Measurements from ENCODE around the gene DPP6.

DPP6 gene

DNA sequence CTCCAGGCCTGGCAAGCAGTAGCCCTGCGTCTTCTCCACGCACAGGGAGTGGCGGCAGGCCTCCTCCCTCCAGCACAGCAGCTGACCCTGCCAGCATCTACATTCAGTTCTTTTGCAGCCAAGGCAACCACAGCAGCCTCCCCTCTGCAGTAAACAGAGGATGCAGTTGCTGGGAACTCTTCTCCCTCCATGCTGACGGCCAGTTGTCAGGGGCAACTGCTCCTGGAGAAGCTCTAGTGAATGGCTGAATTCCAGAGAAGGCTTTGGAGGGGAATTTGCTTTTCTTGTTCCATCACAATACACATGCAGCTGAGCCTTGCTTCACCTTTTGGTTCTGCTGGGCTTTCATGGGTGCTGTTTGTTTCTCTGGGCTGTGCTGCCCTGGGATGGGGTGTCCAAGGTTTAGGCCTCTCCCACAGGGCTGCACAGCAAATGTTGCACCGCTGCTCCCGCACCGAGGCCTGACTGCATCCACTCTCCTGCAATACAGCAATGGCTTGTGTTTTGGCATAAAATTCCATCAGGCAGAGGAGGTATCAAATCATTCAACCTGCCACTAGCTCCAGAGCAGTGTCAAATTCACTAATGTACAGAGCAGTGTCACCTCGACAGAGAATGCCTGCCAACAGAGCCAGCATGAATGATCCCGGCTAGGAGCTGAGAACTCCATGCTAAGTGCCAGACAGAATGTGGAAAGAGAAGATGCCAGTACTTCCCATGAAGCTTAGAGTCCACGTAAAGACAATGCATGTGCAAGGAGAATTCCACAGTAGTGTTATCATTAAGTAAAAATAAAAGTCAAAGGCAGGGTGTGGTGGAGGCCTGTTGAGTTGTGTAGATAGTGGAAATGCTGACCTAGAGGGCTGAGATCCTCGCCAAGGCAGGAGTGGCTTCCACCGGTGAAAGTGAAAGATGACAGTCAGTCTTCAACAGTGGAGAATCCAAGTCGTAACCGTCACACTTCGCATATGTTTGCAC, 399.6 kb downstream of the DPP6 start:
- no peak for DNase-seq (ENCODE audit: low read depth)

- no peak for DNase-seq (ENCODE audit: low read depth)
These were observed 411.6 kb downstream of the DPP6 start for GRCh38 chr7:154463794-154464193.

DNA sequence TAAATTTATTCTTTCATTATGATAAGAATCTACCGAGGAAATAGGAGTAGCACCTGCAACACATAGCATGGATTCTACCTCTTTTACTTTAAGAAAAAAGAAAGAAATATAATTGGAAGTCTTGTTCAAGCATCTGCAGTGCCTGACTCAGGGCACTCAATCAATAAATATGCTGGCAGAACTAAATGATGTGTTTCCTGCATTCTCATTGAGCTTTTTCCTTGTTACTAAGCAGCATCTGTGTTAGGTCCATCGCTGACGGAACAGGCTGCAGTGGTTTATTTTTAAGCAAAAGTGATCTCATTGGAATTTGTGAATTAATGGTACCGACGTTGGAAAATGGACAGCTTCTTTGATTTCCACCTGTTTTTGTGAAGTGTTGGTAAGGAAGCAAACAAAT, 417.5 kb downstream of the DPP6 start:
- DNase-seq (ENCODE audit: low read depth): no peak

GRCh38 chr7:154472343-154472742, 420.1 kb downstream of the DPP6 start:
- DNase-seq (ENCODE audit: low read depth): no peak

DNA sequence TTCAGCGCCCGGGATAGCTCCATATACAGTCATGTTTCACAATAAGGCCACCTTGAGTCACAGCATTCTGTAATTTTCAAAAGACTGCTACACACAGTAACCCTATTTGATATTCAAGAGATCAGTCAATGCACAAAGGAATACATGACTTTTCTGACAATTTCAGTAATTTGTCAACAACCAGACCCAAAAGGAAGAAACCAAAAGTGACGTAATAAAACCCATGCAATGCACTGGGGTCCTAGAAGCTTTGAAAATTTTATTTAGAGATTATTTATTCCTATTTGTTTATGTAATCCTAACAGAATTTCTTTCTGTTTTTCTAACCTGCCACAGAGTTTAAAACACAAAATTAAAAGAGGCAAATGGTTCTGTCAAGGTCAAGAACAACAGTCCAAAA, 421.2 kb downstream of the DPP6 start:
- DNase-seq (ENCODE audit: low read depth): no peak

GRCh38 chr7:154474903-154475520, 422.8 kb downstream of the DPP6 start:
- DNase-seq (ENCODE audit: low read depth): no peak

DNA sequence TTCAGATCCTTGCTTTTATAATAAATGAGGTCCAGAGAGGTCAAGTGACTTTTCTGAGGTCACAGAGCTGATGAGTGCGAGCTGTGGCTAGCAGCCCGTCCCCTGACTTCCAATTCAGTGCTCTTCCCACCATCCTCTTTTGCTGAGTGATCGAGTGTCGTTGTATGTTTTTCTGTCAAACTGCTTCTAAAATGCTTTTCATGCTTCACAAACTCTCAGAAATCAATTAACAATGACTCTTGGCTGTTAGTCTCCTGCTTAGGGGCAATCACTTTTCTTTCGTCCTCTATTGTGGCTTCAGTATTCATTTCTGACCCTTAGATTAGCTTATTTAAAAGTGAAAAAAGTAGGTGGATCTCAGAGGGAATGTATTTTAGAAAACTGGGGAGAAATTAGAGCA, 423.7 kb downstream of the DPP6 start:
- DNase-seq (ENCODE audit: low read depth): no peak

- DNase-seq (ENCODE audit: low read depth): no peak
These were observed 428.6 kb downstream of the DPP6 start for GRCh38 chr7:154480817-154481216.

DNA sequence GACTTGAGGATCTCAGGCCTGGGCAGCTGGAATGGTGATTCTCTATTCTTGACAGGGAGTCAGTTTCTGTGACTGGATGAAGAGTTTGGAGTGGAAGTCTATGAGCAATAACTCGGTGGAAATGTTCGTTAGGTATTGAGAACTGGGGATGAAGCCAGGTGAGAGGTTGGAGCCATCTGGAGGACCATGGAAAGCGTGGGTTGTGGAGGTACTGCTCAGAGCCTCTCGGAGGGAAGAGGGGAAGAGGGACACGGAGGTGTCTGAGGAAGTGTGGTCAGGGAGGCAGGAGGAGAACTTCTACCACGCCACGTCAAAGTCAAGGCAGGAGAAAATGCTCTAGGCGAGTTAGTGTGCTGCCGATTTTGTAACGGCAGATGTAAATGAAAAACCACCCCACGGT, 430.7 kb downstream of the DPP6 start:
- no peak for DNase-seq (ENCODE audit: low read depth)

DNA sequence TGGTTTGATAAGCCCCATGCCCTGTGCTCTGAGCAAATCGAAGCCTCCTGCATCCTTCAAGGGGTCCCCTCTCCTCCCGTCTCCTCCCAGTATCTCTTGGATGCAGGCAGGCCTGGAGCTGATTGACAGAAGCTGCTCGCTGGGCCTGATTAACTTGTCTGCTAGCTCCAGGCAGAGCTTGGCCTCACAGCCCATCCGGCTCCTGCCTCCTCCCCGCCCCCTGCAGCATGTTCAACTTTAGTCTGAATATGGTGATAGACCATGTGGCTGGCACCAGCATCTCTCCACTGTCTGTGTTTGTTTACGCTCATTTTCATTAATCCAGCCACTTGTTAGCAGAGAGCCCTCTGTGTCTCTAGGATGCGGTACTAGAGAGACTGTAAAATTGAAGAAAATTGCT, 432.2 kb downstream of the DPP6 start:
- DNase-seq (ENCODE audit: low read depth): no peak

DNA sequence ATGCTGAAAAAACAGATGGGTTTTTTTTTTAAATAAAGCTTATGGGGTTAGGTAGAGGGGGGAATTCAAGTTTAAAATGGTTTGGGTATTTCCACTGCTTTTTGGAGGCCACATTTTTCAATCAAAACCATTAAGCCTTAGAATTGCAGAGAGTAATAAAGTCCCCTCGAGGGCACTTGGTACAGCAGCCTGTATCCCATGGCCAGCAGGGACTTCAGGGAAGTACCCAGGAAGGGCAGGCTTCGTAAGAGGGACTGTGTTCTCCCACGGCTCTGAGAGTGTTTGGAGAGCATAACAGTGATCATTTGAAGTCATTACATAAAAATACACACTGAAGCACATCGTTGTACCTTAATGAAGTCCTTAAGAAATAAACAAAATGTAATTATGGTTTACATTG, 432.7 kb downstream of the DPP6 start:
- DNase-seq (ENCODE audit: low read depth): no peak

- no peak for DNase-seq (ENCODE audit: low read depth)
These were observed 437.7 kb downstream of the DPP6 start for GRCh38 chr7:154489897-154490296.

- no peak for DNase-seq (ENCODE audit: low read depth)
These were observed 441.4 kb downstream of the DPP6 start for GRCh38 chr7:154493594-154493993.

GRCh38 chr7:154497751-154498150, 445.6 kb downstream of the DPP6 start:
- no peak for DNase-seq (ENCODE audit: low read depth)

DNA sequence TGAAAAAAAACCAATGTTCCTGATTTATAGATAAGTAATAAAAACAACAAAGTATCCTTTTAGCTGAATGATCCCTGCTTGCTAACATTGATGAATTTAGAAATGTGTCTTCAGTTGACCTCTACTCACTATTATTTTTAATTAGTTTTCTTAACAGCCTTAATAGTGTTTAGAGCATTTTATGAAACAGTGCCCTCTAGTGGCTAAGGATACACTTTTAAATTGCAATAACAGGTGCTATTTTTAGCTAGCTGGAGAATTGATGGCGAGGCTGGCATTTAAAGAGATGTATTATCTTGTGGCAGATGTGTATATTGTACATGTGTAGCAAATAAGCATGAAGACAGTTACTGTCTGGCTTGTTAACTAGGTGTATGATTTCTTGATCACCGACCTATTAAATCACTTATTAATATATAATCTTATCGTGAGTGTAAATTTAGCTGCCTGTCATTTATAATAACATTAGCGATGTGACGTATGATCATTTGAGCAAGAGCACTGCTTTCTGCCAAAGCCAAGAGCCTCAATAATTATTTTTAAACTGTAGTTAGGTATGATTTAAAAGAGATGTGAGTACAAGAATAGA, 451.9 kb downstream of the DPP6 start:
- no peak for DNase-seq (ENCODE audit: low read depth)

- no peak for DNase-seq (ENCODE audit: low read depth)
These were observed 452.7 kb downstream of the DPP6 start for GRCh38 chr7:154504918-154505317.

DNA sequence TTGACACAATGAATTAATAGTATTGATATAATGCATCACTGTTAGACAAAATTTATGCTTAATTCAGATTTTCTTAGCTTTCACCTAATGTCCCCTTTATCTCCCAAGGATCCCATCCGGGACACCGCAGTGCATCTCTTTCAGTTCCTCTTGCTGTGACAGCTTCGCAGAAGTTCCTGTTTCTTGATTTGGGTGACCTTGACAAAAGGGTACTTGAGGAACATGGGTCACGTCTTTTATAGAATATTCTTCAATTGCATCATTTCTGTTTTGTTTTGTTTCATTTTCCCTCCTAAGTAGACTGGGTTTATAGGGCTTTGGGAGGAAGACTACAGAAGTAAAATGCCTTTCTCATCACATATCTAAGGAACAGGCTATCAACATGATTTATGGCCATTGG, 453.2 kb downstream of the DPP6 start:
- no peak for DNase-seq (ENCODE audit: low read depth)

DNA sequence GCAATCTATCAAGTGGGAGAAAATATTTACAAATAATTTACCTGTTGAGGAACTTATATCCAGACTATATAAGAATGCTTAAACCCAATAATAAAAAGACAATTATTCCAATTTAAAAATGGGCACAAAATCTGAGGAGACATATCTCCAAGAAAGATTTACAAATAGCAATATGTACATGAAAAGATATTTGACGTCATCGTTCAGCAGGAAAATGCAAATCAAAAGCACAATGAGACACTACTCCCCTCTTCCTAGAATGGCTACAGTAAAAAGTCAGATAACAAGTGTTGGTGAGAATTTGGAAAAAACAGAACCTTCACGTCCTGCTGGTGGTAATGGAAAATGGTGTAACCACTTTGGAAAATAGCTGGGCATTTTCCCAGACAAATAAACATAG, 457.0 kb downstream of the DPP6 start:
- DNase-seq (ENCODE audit: low read depth): no peak

GRCh38 chr7:154512121-154512833, 460.1 kb downstream of the DPP6 start:
- no peak for DNase-seq (ENCODE audit: low read depth)

DNA sequence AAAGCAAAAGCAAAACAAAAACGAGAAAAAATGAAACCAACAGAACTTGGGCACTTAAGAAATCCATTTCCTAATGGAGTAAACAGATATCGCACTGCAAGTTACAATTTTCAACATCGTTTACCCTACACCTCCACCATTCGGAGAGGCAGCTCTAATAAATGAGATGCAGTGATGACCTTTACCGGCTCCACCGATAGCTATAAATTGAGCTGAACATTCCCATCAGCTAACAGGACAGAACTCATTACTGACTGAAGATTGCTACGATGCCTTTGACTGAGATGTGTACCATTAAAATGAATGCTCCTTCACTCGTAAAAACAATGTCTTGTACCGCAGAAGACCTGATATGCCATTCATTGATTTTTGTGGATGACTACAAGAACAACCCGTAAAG, 465.6 kb downstream of the DPP6 start:
- DNase-seq (ENCODE audit: low read depth): no peak

GRCh38 chr7:154519229-154519628, 467.0 kb downstream of the DPP6 start:
- no peak for DNase-seq (ENCODE audit: low read depth)

- DNase-seq (ENCODE audit: low read depth): no peak
These were observed 477.9 kb downstream of the DPP6 start for GRCh38 chr7:154530136-154530535.

- DNase-seq (ENCODE audit: low read depth): no peak
These were observed 480.6 kb downstream of the DPP6 start for GRCh38 chr7:154532771-154533170.

Data from stimulated activated CD8-positive, alpha-beta memory T cell treated with anti-CD3 and anti-CD28 coated beads, Interleukin-12 subunit alpha, Interleukin-12 subunit beta, amount 100 ng/mL, for 4 hours (primary cell).